Mesendoderm (in vitro differentiated cells): Measurements from ENCODE around the gene TRAPPC6A.

Experiments
- DNase-seq: peaks from one replicate; pipeline ENCODE4 v3.0.0; 2013
- H2AK5ac ChIP-seq: 2 replicates; pipeline ENCODE4 v1.6.1; 2013; ENCODE audit warnings: low read length, inconsistent platforms
- H2BK120ac ChIP-seq: 2 replicates; pipeline ENCODE4 v1.6.1; 2013; ENCODE audit warnings: low read depth, mild to moderate bottlenecking, low read length, moderate library complexity, mixed read lengths
- H2BK15ac ChIP-seq: replicated peaks from 2 replicates; pipeline ENCODE4 v1.6.1; 2013; ENCODE audit warnings: low read depth, mild to moderate bottlenecking, moderate library complexity
- H2BK5ac ChIP-seq: 2 replicates; pipeline ENCODE4 v1.6.1; 2013; ENCODE audit warnings: low read length, inconsistent platforms
- H3K18ac ChIP-seq: 2 replicates; pipeline ENCODE4 v1.6.1; 2013; ENCODE audit warnings: mild to moderate bottlenecking, low read length, mixed read lengths
- H3K23ac ChIP-seq: one replicate; pipeline ENCODE4 v1.6.1; 2013; ENCODE audit warnings: low read length
- H3K27ac ChIP-seq: 2 replicates; pipeline ENCODE4 v1.5.1; 2013; ENCODE audit warnings: low read depth, mild to moderate bottlenecking, inconsistent platforms, low read length, moderate library complexity
- H3K27me3 ChIP-seq: 2 replicates; pipeline ENCODE4 v1.6.1; 2013; ENCODE audit warnings: low read length, control low read depth, mild to moderate bottlenecking, inconsistent platforms; ENCODE audit not compliant: insufficient read depth, poor library complexity
- H3K36me3 ChIP-seq: 2 replicates; pipeline ENCODE4 v1.6.1; 2013; ENCODE audit warnings: low read length, inconsistent platforms; ENCODE audit not compliant: control insufficient read depth, insufficient read depth
- H3K4ac ChIP-seq: one replicate; pipeline ENCODE4 v1.6.1; 2013; ENCODE audit warnings: low read depth, mild to moderate bottlenecking, low read length, moderate library complexity
- H3K4me1 ChIP-seq: 2 replicates; pipeline ENCODE4 v1.6.1; 2013; ENCODE audit warnings: low read depth, low read length, inconsistent platforms; ENCODE audit not compliant: control insufficient read depth
- H3K4me2 ChIP-seq: 2 replicates; pipeline ENCODE4 v1.6.1; 2013; ENCODE audit warnings: low read length
- H3K4me3 ChIP-seq: 2 replicates; pipeline ENCODE4 v1.5.1; 2013; ENCODE audit warnings: mild to moderate bottlenecking, low read length
- H3K56ac ChIP-seq: one replicate; pipeline ENCODE4 v1.6.1; 2013; ENCODE audit warnings: low read length
- H3K79me1 ChIP-seq: 2 replicates; pipeline ENCODE4 v1.6.1; 2013; ENCODE audit warnings: low read length, inconsistent platforms
- H3K79me2 ChIP-seq: 2 replicates; pipeline ENCODE4 v1.6.1; 2013; ENCODE audit warnings: mild to moderate bottlenecking, low read length; ENCODE audit not compliant: control insufficient read depth, insufficient read depth
- H3K9ac ChIP-seq: 2 replicates; pipeline ENCODE4 v1.6.1; 2013; ENCODE audit warnings: low read length, inconsistent platforms
- H4K5ac ChIP-seq: one replicate; pipeline ENCODE4 v1.6.1; 2013; ENCODE audit warnings: low read length
- H4K8ac ChIP-seq: one replicate; pipeline ENCODE4 v1.6.1; 2013; ENCODE audit warnings: low read depth, mild to moderate bottlenecking, control low read depth, low read length, moderate library complexity
- WGBS: extraction: QIAGEN DNeasy Blood & Tissue Kit; methylation state at CpG from one replicate; pipeline ENCODE4 v1.1.7; 2013; ENCODE audit warnings: low lambda C conversion rate, missing lambda C conversion rate; ENCODE audit not compliant: insufficient coverage; ENCODE audit errors: extremely low coverage; 5-methylcytosine and 5-hydroxymethylcytosine counted together

TRAPPC6A gene

DNA sequence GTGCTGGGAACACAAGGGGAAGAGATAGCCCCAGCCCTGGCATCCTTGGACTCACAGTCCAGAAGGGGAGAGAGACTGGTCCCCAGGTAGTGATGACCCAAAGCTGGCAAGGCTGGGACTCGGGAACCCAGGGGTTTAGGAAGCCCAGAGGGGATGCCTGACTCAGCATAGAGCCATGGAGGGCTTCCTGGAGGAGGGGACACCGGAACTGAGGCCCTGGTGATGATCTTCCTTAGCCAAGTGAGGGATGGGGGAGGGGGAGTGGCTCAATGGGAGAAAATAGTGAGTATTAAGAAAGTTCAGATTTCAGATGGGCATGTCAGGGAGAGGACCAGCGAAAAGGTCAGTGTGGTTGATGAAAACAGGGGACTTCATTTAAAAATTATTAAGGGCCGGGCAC, 40.4 kb upstream of the TRAPPC6A start:
- Histone ChIP-seq H3K23ac (no peak overlapping the region), H4K5ac (no peak overlapping the region), H3K4ac (no peak overlapping the region), H4K8ac (no peak overlapping the region), H3K79me1 (no peaks in the 10 kb centered on the region), H2BK15ac (no peak overlapping the region), H3K4me1 (no peaks in the 10 kb centered on the region), H3K27me3 (peaks cover 23% of the 10 kb centered on the region), H3K79me2 (no peaks in the 10 kb centered on the region), H2AK5ac (no peak overlapping the region), H2BK120ac (no peak overlapping the region), H3K18ac (no peak overlapping the region), H3K56ac (no peak overlapping the region), H3K36me3 (no peaks in the 10 kb centered on the region), H3K4me2 (no peak overlapping the region), H2BK5ac (no peak overlapping the region), H3K27ac (no peak overlapping the region), H3K9ac (no peak overlapping the region), H3K4me3 (no peak overlapping the region)
- WGBS = no CpG with 5 or more reads among the region's 4 CpGs
- DNase-seq = no peak

DNA sequence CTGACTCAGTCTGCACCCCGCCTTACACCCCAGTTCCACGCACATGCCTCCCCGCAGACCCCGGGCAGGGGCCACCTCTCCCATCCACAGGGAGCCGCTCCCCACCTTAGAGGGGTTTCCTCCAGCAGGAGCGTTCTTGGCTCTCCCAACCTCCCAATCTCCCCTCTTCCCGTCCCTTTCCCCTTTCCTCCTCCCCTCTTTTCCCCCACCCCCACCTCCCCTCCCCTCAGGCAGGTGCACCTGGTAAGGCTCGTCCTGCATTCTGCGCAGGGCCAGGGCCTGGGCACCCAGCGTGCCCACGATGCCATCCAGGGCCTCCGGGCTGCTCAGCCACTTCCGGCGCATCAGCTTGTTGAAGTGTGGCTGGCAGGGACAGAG, 39.9 kb upstream of the TRAPPC6A start:
- Histone ChIP-seq H3K56ac (no peak overlapping the region), H3K4me3 (no peak overlapping the region), H3K79me2 (no peaks in the 10 kb centered on the region), H2BK120ac (no peak overlapping the region), H4K5ac (no peak overlapping the region), H3K4ac (no peak overlapping the region), H3K27ac (no peak overlapping the region), H2BK15ac (no peak overlapping the region), H4K8ac (no peak overlapping the region), H3K4me1 (no peaks in the 10 kb centered on the region), H3K18ac (no peak overlapping the region), H3K4me2 (no peak overlapping the region), H2BK5ac (no peak overlapping the region), H2AK5ac (no peak overlapping the region), H3K36me3 (no peaks in the 10 kb centered on the region), H3K79me1 (no peaks in the 10 kb centered on the region), H3K23ac (no peak overlapping the region), H3K9ac (no peak overlapping the region), H3K27me3 (peaks cover 23% of the 10 kb centered on the region)
- no CpG with 5 or more reads among the region's 14 CpGs for WGBS
- DNase-seq = no peak

DNA sequence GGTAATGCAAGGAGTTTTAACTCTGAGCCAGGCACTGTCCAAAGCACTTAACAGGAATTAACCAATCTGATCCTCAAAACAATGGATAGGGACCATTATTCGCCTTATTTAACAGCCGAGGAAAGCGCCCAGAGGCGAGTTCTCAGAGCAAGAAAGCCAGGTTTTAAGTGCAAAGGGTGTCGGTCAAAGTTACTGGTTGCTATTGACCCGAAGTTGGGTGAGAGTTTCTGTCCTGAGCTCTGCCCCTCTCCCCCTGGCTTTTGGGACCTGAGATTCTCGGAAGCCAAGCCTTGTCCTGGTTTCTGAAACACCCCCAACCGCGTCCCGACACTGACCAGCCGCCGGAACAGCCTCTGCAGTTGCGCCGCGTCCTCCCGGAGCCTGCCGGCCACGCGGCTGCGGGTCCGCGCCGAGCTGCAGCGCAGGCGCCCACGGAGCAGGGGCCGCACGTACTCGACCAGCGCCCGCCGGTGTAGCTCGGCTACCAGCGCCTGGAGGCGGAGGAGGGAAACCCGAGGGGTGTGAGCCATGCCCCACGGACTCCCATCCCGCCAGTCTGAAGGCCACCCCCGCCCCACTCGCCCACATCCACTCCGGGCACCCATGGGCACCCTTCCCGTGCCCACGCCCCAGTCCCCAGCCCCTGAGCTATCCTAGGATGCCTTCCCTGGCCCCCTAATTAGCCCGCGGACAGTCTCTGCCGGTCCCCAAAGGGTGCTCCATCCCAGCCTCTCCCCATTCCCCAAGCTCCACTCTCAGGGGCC, 39.3 kb upstream of the TRAPPC6A start:
- WGBS = no CpG with 5 or more reads among the region's 46 CpGs
- Histone ChIP-seq H3K18ac (no peak overlapping the region), H3K27ac (no peak overlapping the region), H3K4ac (no peak overlapping the region), H2AK5ac (no peak overlapping the region), H3K56ac (peak overlapping the region; percentile 79), H2BK5ac (no peak overlapping the region), H4K5ac (no peak overlapping the region), H3K36me3 (no peaks in the 10 kb centered on the region), H2BK120ac (no peak overlapping the region), H3K79me2 (no peaks in the 10 kb centered on the region), H3K4me3 (no peak overlapping the region), H4K8ac (no peak overlapping the region), H3K27me3 (peaks cover 23% of the 10 kb centered on the region), H3K9ac (peak overlapping the region; percentile 29), H3K4me1 (no peaks in the 10 kb centered on the region), H3K4me2 (peak overlapping the region; percentile 46), H2BK15ac (no peak overlapping the region), H3K79me1 (no peaks in the 10 kb centered on the region), H3K23ac (peak overlapping the region; percentile 15)
- DNase-seq = no peak

DNA sequence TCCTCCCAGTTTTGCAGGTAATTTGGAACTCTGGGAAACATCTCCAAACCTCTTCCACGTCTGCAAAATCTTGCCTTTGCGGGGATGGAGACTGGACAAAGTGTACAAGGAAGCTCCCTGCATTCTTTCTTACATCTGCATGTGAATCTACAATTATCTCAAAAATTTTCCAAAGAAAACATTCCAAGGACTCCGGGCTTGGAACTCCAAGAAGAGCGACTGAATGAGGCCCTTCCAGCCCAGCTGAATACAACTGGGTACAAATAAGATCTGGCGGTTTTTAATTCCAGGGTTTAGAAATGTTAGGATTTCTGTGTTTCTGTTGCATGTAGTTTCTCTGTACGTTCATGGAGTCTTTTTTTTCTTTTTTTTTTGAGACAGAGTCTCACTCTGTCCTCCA, 38.6 kb upstream of the TRAPPC6A start:
- Histone ChIP-seq H3K4me2 (no peak overlapping the region), H3K56ac (no peak overlapping the region), H3K27me3 (peaks cover 23% of the 10 kb centered on the region), H3K79me2 (no peaks in the 10 kb centered on the region), H2AK5ac (no peak overlapping the region), H3K36me3 (no peaks in the 10 kb centered on the region), H3K79me1 (no peaks in the 10 kb centered on the region), H3K18ac (no peak overlapping the region), H2BK5ac (no peak overlapping the region), H2BK15ac (no peak overlapping the region), H3K23ac (no peak overlapping the region), H4K5ac (no peak overlapping the region), H3K27ac (no peak overlapping the region), H2BK120ac (no peak overlapping the region), H3K9ac (no peak overlapping the region), H3K4ac (no peak overlapping the region), H3K4me3 (no peak overlapping the region), H4K8ac (no peak overlapping the region), H3K4me1 (no peaks in the 10 kb centered on the region)
- WGBS = no CpG with 5 or more reads among the region's 6 CpGs
- no peak for DNase-seq

DNA sequence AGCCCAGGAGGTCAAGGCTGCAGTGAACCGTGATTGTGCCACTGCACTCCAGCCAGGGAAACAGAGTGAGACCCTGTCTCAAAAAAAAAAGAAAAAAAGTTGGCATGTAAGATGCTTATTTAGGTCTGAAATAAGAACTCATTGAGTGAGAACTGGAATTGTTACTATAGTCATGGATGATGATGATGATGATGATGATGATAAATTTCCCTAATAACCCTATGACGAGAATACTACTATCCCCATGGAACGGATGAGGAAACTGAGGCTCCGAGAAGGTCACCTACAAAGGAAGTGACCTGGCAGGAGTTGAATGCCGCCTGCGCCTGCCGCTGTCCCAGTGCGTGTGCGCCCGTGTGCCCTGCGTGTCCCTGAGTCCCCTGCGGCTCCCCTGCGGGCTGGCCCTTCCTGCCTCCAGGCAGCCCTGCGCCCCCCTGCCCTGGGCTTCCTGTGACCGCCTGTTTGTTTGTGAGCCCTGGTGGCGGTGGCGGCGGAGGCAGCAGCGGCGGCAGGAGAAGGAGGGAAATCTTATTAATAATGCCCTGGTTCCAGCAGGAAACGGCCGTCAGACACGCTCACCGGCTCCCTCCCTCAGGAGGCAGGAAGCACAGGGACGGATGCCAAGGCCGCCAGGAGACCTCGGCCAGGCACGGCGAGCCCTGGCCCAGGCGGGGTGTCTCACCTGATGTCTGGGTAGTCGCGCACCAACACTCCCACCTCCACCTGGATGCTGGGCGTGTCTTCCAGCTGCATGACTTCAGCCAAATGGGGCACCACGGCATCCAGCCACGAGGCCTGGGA, 37.6 kb upstream of the TRAPPC6A start:
- H3K27me3 ChIP-seq = peaks cover 23% of the 10 kb centered on the region
- no peak overlapping the region for H3K27ac ChIP-seq
- no CpG with 5 or more reads among the region's 35 CpGs for WGBS
- peak overlapping the region; percentile 58 for H3K56ac ChIP-seq
- H2AK5ac ChIP-seq = no peak overlapping the region
- H3K4ac ChIP-seq = no peak overlapping the region
- no peaks in the 10 kb centered on the region for H3K79me1 ChIP-seq
- no peak overlapping the region for H3K4me3 ChIP-seq
- no peak overlapping the region for H3K23ac ChIP-seq
- peak overlapping the region; percentile 40 for H3K9ac ChIP-seq
- no peaks in the 10 kb centered on the region for H3K36me3 ChIP-seq
- no peak overlapping the region for H2BK15ac ChIP-seq
- H2BK5ac ChIP-seq = no peak overlapping the region
- peak; percentile 62 for DNase-seq
- H3K18ac ChIP-seq = no peak overlapping the region
- H4K8ac ChIP-seq = no peak overlapping the region
- peak overlapping the region; percentile 33 for H3K4me2 ChIP-seq
- H4K5ac ChIP-seq = no peak overlapping the region
- H3K79me2 ChIP-seq = no peaks in the 10 kb centered on the region
- H3K4me1 ChIP-seq = no peaks in the 10 kb centered on the region
- H2BK120ac ChIP-seq = no peak overlapping the region
